Left lung (tissue), 10 donors: Measurements from ENCODE around the gene ACKR3. TPM values are rescaled to one million over a fixed set of nuclear protein-coding genes. Genes with fewer than 3 reads are reported as not detected.

Experiments used
- ATAC-seq: fragments of 200-7000 bp; cut with Tn5 transposase; one replicate; pipeline ENCODE4 v1.9.1; 2020; ENCODE audit warnings: moderate library complexity
- DNase-seq, 4 donors: peaks; one replicate each; pipeline ENCODE4 v3.0.0-alpha.2; 2013 to 2020
- H3K27ac ChIP-seq, 2 donors: fragments of 200-600 bp; sonication (generic) in 1 of 2; one replicate each; pipeline versions ENCODE4 v1.5.0 to v1.8.0; 2020 to 2021
- H3K27me3 ChIP-seq, 2 donors: fragments of 200-600 bp; sonication (generic) in 1 of 2; one replicate each; pipeline versions ENCODE4 v1.5.0 to v1.8.0; 2020 to 2021
- H3K36me3 ChIP-seq, 2 donors: fragments of 200-600 bp; sonication (generic) in 1 of 2; one replicate each; pipeline versions ENCODE4 v1.5.0 to v1.8.0; 2020 to 2021
- H3K4me1 ChIP-seq, 2 donors: fragments of 200-600 bp; one replicate each; pipeline ENCODE4 v1.8.0; 2021
- H3K4me3 ChIP-seq, 2 donors: fragments of 200-600 bp; sonication (generic) in 1 of 2; one replicate each; pipeline versions ENCODE4 v1.5.0 to v1.8.0; 2020 to 2021; ENCODE audit warnings: mild to moderate bottlenecking in 1 of 2
- H3K9me3 ChIP-seq, 2 donors: fragments of 200-600 bp; sonication (generic) in 1 of 2; one replicate each; pipeline versions ENCODE4 v1.5.0 to v1.8.0; 2020 to 2021
- intact Hi-C, 2 donors: fragments of 100-400 bp; cut with DNase I; formaldehyde crosslinking; loops; one replicate each; pipeline versions ENCODE4 v1.11.2 to v1.14.2; 2022
- polyA plus RNA-seq, 6 donors: library from polyadenylated mRNA; unstranded; fragments of 120-200 nt; gene quantifications; one replicate each; pipeline ENCODE4 v1.2.1, GENCODE V29; 2013; ENCODE audit not compliant: insufficient read length in 6 of 6
- total RNA-seq, 2 donors: library from RNA; stranded (reverse); fragmentation: NEBNext Ultra II Directional; extraction: Animal tissue kit (Norgen Biotek cat#: 25700); gene quantifications; one replicate each; pipeline ENCODE4 v1.2.1, GENCODE V29; 2021
- TF ChIP-seq, protein P1 (sequence below), 2 donors: fragments of 200-600 bp; sonication (generic) in 1 of 2; IDR thresholded peaks; one replicate each; pipeline versions ENCODE4 v1.5.0 to v1.8.0; 2021; ENCODE audit warnings: antibody characterized with exemption in 2 of 2
- donor health status: DM: no; HTN: yes; CAD: no.
- donor health status: DM: no; HTN: no; CAD: no.

The ACKR3 gene
- total and polyA plus RNA-seq, 8 donors, result 9.9 to 49.3 (median 33.3) TPM

DNA sequence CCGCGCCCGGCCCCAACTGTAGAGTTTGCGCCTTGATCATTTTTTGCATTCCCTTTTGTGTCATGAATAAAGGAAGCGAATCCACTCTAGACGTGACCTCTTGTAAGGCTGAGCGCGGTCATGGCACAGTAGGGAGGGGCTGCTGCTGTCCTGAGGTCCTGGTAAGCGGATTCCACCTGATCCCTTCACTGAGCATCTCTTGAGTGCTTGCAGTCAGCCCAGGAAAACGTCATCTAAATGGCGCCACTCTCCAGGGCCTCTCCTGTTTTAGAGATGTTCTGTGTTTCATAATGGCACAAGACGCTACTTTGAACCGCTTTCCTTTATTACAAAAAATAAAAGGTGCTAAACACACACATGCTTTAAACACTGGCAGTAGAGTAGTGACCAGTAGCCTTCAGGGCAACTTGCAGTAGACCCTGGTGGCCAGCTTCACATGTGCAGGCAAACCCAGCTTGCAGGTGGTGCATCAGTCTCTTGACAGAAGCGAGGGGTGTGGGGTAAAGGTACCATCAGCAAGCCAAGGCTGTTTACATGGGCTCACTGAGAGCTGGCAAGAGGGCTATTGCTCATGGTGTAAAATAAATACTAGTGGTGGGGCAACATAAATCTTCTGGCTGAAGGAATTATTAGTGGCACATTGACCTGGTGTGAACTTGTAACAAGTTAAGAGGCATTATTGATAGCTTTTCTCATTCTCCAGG, 43.0 kb upstream of the ACKR3 start:
- no peaks in the 10 kb centered on the region for H3K9me3 ChIP-seq
- ATAC-seq, result peak; percentile 36
- H3K27me3 ChIP-seq, result no peaks in the 10 kb centered on the region
- no peaks in the 10 kb centered on the region for H3K36me3 ChIP-seq
- intact Hi-C loops, result no loop called here
- TF ChIP-seq, protein P1, sequence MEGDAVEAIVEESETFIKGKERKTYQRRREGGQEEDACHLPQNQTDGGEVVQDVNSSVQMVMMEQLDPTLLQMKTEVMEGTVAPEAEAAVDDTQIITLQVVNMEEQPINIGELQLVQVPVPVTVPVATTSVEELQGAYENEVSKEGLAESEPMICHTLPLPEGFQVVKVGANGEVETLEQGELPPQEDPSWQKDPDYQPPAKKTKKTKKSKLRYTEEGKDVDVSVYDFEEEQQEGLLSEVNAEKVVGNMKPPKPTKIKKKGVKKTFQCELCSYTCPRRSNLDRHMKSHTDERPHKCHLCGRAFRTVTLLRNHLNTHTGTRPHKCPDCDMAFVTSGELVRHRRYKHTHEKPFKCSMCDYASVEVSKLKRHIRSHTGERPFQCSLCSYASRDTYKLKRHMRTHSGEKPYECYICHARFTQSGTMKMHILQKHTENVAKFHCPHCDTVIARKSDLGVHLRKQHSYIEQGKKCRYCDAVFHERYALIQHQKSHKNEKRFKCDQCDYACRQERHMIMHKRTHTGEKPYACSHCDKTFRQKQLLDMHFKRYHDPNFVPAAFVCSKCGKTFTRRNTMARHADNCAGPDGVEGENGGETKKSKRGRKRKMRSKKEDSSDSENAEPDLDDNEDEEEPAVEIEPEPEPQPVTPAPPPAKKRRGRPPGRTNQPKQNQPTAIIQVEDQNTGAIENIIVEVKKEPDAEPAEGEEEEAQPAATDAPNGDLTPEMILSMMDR (IDR thresholded peaks at IDR 0.05), result no peak
- DNase-seq, result no peak
- no peaks in the 10 kb centered on the region for H3K4me1 ChIP-seq
- H3K27ac ChIP-seq, result no peak overlapping the region
- H3K4me3 ChIP-seq, result no peak overlapping the region

DNA sequence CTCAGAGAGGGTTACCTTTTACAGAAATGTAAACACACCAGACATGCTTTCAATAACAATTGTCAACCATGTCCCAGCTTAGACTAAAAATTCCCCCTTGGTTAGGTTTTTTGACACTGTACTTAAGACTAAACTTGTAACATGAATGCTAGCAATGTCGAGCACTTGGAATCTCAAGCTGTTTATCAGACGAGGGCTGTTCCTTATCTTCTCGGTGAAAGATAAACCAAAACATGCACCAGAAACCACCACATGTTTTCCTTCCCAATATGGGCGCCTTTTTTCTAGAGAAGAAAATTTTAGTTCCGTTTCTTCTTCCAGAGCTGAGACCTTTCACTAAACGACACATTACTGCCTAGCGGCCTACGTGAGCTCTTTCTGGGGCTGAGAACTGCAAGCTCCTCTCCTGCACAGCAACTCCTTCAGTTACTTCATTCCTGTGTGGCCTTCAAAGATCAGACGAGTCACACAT, 42.4 kb upstream of the ACKR3 start:
- TF ChIP-seq, protein P1 (IDR thresholded peaks at IDR 0.05), result no peak

DNA sequence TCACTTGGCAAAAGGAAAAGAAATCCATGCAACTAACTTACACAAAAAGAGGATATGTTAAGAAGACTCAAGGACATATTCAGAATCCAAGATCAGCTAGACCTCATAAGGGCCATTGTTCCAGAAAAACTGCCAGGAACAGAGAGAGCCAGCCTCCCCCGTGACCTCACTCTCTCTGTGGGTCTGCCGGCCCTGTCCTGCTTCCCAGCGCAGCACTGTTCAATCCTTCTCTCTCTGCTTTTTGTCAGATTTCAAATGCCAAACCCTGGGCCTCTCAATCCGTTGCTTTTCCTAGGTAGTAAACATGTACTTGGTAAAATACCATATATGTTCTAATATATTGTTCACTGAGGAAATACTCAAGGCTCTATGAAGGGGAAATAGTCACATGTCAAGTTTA, 40.0 kb upstream of the ACKR3 start:
- Histone ChIP-seq H3K4me1 (no peaks in the 10 kb centered on the region), H3K27ac (no peak overlapping the region), H3K27me3 (no peaks in the 10 kb centered on the region), H3K36me3 (no peaks in the 10 kb centered on the region), H3K9me3 (no peaks in the 10 kb centered on the region), H3K4me3 (no peak overlapping the region)
- intact Hi-C loops, result no loop called here
- TF ChIP-seq, protein P1 (IDR thresholded peaks at IDR 0.05), result no peak
- ATAC-seq (no peak), DNase-seq (no peak)

More for the DNA sequence above, 42.4 kb upstream of the ACKR3 start:
- Histone ChIP-seq H3K4me1 (no peaks in the 10 kb centered on the region), H3K9me3 (no peaks in the 10 kb centered on the region), H3K4me3 (no peak overlapping the region), H3K36me3 (no peaks in the 10 kb centered on the region), H3K27ac (no peak overlapping the region), H3K27me3 (no peaks in the 10 kb centered on the region)
- ATAC-seq, result no peak
- intact Hi-C loops, result no loop called here
- DNase-seq, result no peak

DNA sequence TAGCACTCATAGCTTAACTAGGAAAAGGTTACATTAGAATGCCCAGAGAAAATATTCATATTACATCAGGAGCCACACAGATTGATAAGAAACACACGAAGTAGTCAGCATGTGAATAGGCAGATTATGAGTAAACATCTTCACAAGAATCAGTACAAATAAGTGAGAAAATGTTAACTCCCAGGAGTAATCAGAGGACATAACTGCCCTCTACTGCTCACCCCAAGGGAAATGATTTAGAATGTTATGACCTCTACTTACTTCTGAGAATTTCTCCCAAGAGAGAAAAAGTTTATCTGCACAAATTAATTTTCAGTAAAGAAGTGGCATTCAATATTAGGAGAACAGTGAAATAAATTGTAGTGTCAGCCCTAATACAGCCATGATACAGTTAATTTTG, 39.1 kb upstream of the ACKR3 start:
- DNase-seq (no peak), ATAC-seq (no peak)
- H3K4me3 ChIP-seq, result no peak overlapping the region
- TF ChIP-seq, protein P1 (IDR thresholded peaks at IDR 0.05), result no peak
- H3K27me3 ChIP-seq, result no peaks in the 10 kb centered on the region
- intact Hi-C loops, result no loop called here
- H3K27ac ChIP-seq, result no peak overlapping the region
- H3K9me3 ChIP-seq, result no peaks in the 10 kb centered on the region
- H3K4me1 ChIP-seq, result no peaks in the 10 kb centered on the region
- no peaks in the 10 kb centered on the region for H3K36me3 ChIP-seq

- no peaks in the 10 kb centered on the region for H3K9me3 ChIP-seq
- no peaks in the 10 kb centered on the region for H3K27me3 ChIP-seq
- TF ChIP-seq, protein P1 (IDR thresholded peaks at IDR 0.05), result no peak
- DNase-seq (no peak), ATAC-seq (no peak)
- no peaks in the 10 kb centered on the region for H3K36me3 ChIP-seq
- no peaks in the 10 kb centered on the region for H3K4me1 ChIP-seq
- no peak overlapping the region for H3K4me3 ChIP-seq
- no peak overlapping the region for H3K27ac ChIP-seq
- intact Hi-C loops, result no loop called here
These were observed 38.4 kb upstream of the ACKR3 start for GRCh38 chr2:236531195-236531594.
